ENCODE data around the gene MYO3A.

Gene MYO3A

GRCh38 chr10:26112532-26112931, 178.5 kb downstream of the MYO3A start:
- no peaks in the 10 kb centered on the region for H3K36me3 Mint-ChIP-seq (ENCODE audit: insufficient read depth)

GRCh38 chr10:26138613-26139012, 204.6 kb downstream of the MYO3A start:
- Mint-ChIP-seq H3K4me3 (no peak overlapping the region), H3K27ac (ENCODE audit: low read depth) (no peak overlapping the region), H3K9me3 (peaks cover 11% of the 10 kb centered on the region), H3K36me3 (ENCODE audit: insufficient read depth) (no peaks in the 10 kb centered on the region), H3K27me3 (peaks cover 13% of the 10 kb centered on the region), H3K4me1 (no peaks in the 10 kb centered on the region)
- ATAC-seq (replicated peaks; ENCODE audit: extremely low read depth, poor library complexity, severe bottlenecking) (no peak), DNase-seq (ENCODE audit: low spot score in 2 of 2) (no peak)

More at GRCh38 chr10:26112532-26112931, 178.5 kb downstream of the MYO3A start:
- DNase-seq (ENCODE audit: low spot score in 2 of 2), result no peak
- Mint-ChIP-seq H3K27ac (ENCODE audit: low read depth) (no peak overlapping the region), H3K4me1 (no peaks in the 10 kb centered on the region), H3K27me3 (peaks cover 44% of the 10 kb centered on the region), H3K9me3 (no peaks in the 10 kb centered on the region), H3K4me3 (no peak overlapping the region)
- ATAC-seq (replicated peaks; ENCODE audit: extremely low read depth, poor library complexity, severe bottlenecking), result no peak

GRCh38 chr10:26156019-26156418, 222.0 kb downstream of the MYO3A start:
- no peak for ATAC-seq (replicated peaks; ENCODE audit: extremely low read depth, poor library complexity, severe bottlenecking)
- Mint-ChIP-seq H3K4me1 (no peaks in the 10 kb centered on the region), H3K27me3 (peaks cover 10% of the 10 kb centered on the region), H3K4me3 (no peak overlapping the region), H3K9me3 (no peaks in the 10 kb centered on the region), H3K36me3 (ENCODE audit: insufficient read depth) (no peaks in the 10 kb centered on the region), H3K27ac (ENCODE audit: low read depth) (no peak overlapping the region)
- no peak for DNase-seq (ENCODE audit: low spot score in 2 of 2)

- Mint-ChIP-seq H3K9me3 (no peaks in the 10 kb centered on the region), H3K4me3 (no peak overlapping the region), H3K4me1 (no peaks in the 10 kb centered on the region), H3K27me3 (peaks cover 6% of the 10 kb centered on the region), H3K27ac (ENCODE audit: low read depth) (no peak overlapping the region), H3K36me3 (ENCODE audit: insufficient read depth) (no peaks in the 10 kb centered on the region)
- no peak for ATAC-seq (replicated peaks; ENCODE audit: extremely low read depth, poor library complexity, severe bottlenecking)
- DNase-seq (ENCODE audit: low spot score in 2 of 2), result no peak
Measured at GRCh38 chr10:26157734-26158133, 223.7 kb downstream of the MYO3A start.

- ATAC-seq (replicated peaks; ENCODE audit: extremely low read depth, poor library complexity, severe bottlenecking), result no peak
- H3K27ac Mint-ChIP-seq (ENCODE audit: low read depth), result no peak overlapping the region
- H3K4me3 Mint-ChIP-seq, result no peak overlapping the region
- no peak for DNase-seq (ENCODE audit: low spot score in 2 of 2)
- no peaks in the 10 kb centered on the region for H3K9me3 Mint-ChIP-seq
- no peaks in the 10 kb centered on the region for H3K36me3 Mint-ChIP-seq (ENCODE audit: insufficient read depth)
- H3K4me1 Mint-ChIP-seq, result no peaks in the 10 kb centered on the region
- H3K27me3 Mint-ChIP-seq, result peaks cover 49% of the 10 kb centered on the region
Measured at GRCh38 chr10:26169466-26169865, 235.4 kb downstream of the MYO3A start.

GRCh38 chr10:26172131-26172530, 238.1 kb downstream of the MYO3A start:
- no peaks in the 10 kb centered on the region for H3K4me1 Mint-ChIP-seq
- no peak overlapping the region for H3K27ac Mint-ChIP-seq (ENCODE audit: low read depth)
- ATAC-seq (replicated peaks; ENCODE audit: extremely low read depth, poor library complexity, severe bottlenecking), result no peak
- no peaks in the 10 kb centered on the region for H3K36me3 Mint-ChIP-seq (ENCODE audit: insufficient read depth)
- no peak for DNase-seq (ENCODE audit: low spot score in 2 of 2)
- no peak overlapping the region for H3K4me3 Mint-ChIP-seq
- peaks cover 43% of the 10 kb centered on the region for H3K27me3 Mint-ChIP-seq
- no peaks in the 10 kb centered on the region for H3K9me3 Mint-ChIP-seq

GRCh38 chr10:26173837-26174236, 239.8 kb downstream of the MYO3A start:
- H3K27ac Mint-ChIP-seq (ENCODE audit: low read depth), result no peak overlapping the region
- no peak for DNase-seq (ENCODE audit: low spot score in 2 of 2)
- no peak overlapping the region for H3K4me3 Mint-ChIP-seq
- H3K9me3 Mint-ChIP-seq, result no peaks in the 10 kb centered on the region
- H3K4me1 Mint-ChIP-seq, result no peaks in the 10 kb centered on the region
- peaks cover 54% of the 10 kb centered on the region for H3K27me3 Mint-ChIP-seq
- no peak for ATAC-seq (replicated peaks; ENCODE audit: extremely low read depth, poor library complexity, severe bottlenecking)
- H3K36me3 Mint-ChIP-seq (ENCODE audit: insufficient read depth), result no peaks in the 10 kb centered on the region

- peaks cover 40% of the 10 kb centered on the region for H3K27me3 Mint-ChIP-seq
- H3K9me3 Mint-ChIP-seq, result no peaks in the 10 kb centered on the region
- ATAC-seq (replicated peaks; ENCODE audit: extremely low read depth, poor library complexity, severe bottlenecking) (no peak), DNase-seq (ENCODE audit: low spot score in 2 of 2) (no peak)
- no peaks in the 10 kb centered on the region for H3K4me1 Mint-ChIP-seq
- H3K4me3 Mint-ChIP-seq, result no peak overlapping the region
- H3K27ac Mint-ChIP-seq (ENCODE audit: low read depth), result no peak overlapping the region
- H3K36me3 Mint-ChIP-seq (ENCODE audit: insufficient read depth), result no peaks in the 10 kb centered on the region
Measured at GRCh38 chr10:26177341-26177740, 243.3 kb downstream of the MYO3A start.

- no peaks in the 10 kb centered on the region for H3K36me3 Mint-ChIP-seq (ENCODE audit: insufficient read depth)
- H3K4me3 Mint-ChIP-seq, result no peak overlapping the region
- no peaks in the 10 kb centered on the region for H3K4me1 Mint-ChIP-seq
- H3K27ac Mint-ChIP-seq (ENCODE audit: low read depth), result no peak overlapping the region
- no peak for ATAC-seq (replicated peaks; ENCODE audit: extremely low read depth, poor library complexity, severe bottlenecking)
- DNase-seq (ENCODE audit: low spot score in 2 of 2), result no peak
- H3K27me3 Mint-ChIP-seq, result peaks cover 19% of the 10 kb centered on the region
- no peaks in the 10 kb centered on the region for H3K9me3 Mint-ChIP-seq
Measured at GRCh38 chr10:26194275-26194674, 260.2 kb downstream of the MYO3A start.

GRCh38 chr10:26197248-26197647, 263.2 kb downstream of the MYO3A start:
- H3K4me1 Mint-ChIP-seq, result no peaks in the 10 kb centered on the region
- H3K27me3 Mint-ChIP-seq, result peaks cover 12% of the 10 kb centered on the region
- ATAC-seq (replicated peaks; ENCODE audit: extremely low read depth, poor library complexity, severe bottlenecking) (no peak), DNase-seq (ENCODE audit: low spot score in 2 of 2) (no peak)
- no peaks in the 10 kb centered on the region for H3K9me3 Mint-ChIP-seq
- H3K27ac Mint-ChIP-seq (ENCODE audit: low read depth), result no peak overlapping the region
- no peak overlapping the region for H3K4me3 Mint-ChIP-seq
- H3K36me3 Mint-ChIP-seq (ENCODE audit: insufficient read depth), result no peaks in the 10 kb centered on the region

- ATAC-seq (replicated peaks; ENCODE audit: extremely low read depth, poor library complexity, severe bottlenecking), result no peak
- no peak overlapping the region for H3K27ac Mint-ChIP-seq (ENCODE audit: low read depth)
- H3K4me1 Mint-ChIP-seq, result no peaks in the 10 kb centered on the region
- H3K36me3 Mint-ChIP-seq (ENCODE audit: insufficient read depth), result no peaks in the 10 kb centered on the region
- H3K9me3 Mint-ChIP-seq, result no peaks in the 10 kb centered on the region
- DNase-seq (ENCODE audit: low spot score in 2 of 2), result no peak
- no peak overlapping the region for H3K4me3 Mint-ChIP-seq
- peaks cover 13% of the 10 kb centered on the region for H3K27me3 Mint-ChIP-seq
Measured at GRCh38 chr10:26198119-26198518, 264.1 kb downstream of the MYO3A start.

- Mint-ChIP-seq H3K4me3 (no peak overlapping the region), H3K4me1 (no peaks in the 10 kb centered on the region), H3K9me3 (no peaks in the 10 kb centered on the region), H3K27ac (ENCODE audit: low read depth) (no peak overlapping the region), H3K27me3 (peaks cover 13% of the 10 kb centered on the region), H3K36me3 (ENCODE audit: insufficient read depth) (no peaks in the 10 kb centered on the region)
- no peak for DNase-seq (ENCODE audit: low spot score in 2 of 2)
- no peak for ATAC-seq (replicated peaks; ENCODE audit: extremely low read depth, poor library complexity, severe bottlenecking)
Measured at GRCh38 chr10:26199841-26200240, 265.8 kb downstream of the MYO3A start.

GRCh38 chr10:26205223-26205622, 271.2 kb downstream of the MYO3A start:
- no peak for ATAC-seq (replicated peaks; ENCODE audit: extremely low read depth, poor library complexity, severe bottlenecking)
- no peak for DNase-seq (ENCODE audit: low spot score in 2 of 2)
- no peaks in the 10 kb centered on the region for H3K9me3 Mint-ChIP-seq
- H3K27ac Mint-ChIP-seq (ENCODE audit: low read depth), result no peak overlapping the region
- H3K27me3 Mint-ChIP-seq, result peaks cover 6% of the 10 kb centered on the region
- H3K4me1 Mint-ChIP-seq, result no peaks in the 10 kb centered on the region
- no peak overlapping the region for H3K4me3 Mint-ChIP-seq
- H3K36me3 Mint-ChIP-seq (ENCODE audit: insufficient read depth), result no peaks in the 10 kb centered on the region
